PC-9 (cell line): ENCODE data around the gene SLC6A6. TPM values are rescaled to one million over a fixed set of nuclear protein-coding genes. Genes with fewer than 3 reads are reported as not detected.

Experiments
- BruUV-seq: library from RNA; stranded (reverse); fragments of 400-500 nt; replicated peaks from 2 replicates; lab custom pipeline; 2021; lab: Mats Ljungman, UMichigan
- CTCF ChIA-PET: fragments of 300-600 bp; sonication (Branson Sonifier 250); formaldehyde crosslinking; loops from one replicate; lab custom pipeline; 2022; ENCODE audit warnings: antibody characterized with exemption; lab: Charles Lee
- POLR2A ChIA-PET: fragments of 300-600 bp; sonication (Branson Sonifier 250); formaldehyde crosslinking; loops from one replicate; lab custom pipeline; 2022; ENCODE audit warnings: antibody characterized with exemption; ENCODE audit not compliant: unreplicated experiment; lab: Charles Lee
- DNase-seq, 2 experiments: peaks; one replicate each; pipeline versions ENCODE4 v3.0.0 to v3.0.0-alpha.2; 2015 to 2022; ENCODE audit warnings: mixed read lengths in 1 of 2
- H2AFZ ChIP-seq: fragments of 200-600 bp; sonication (generic); 2 replicates; pipeline ENCODE4 v1.8.1; 2017; ENCODE audit warnings: antibody characterized with exemption
- H3F3A ChIP-seq: fragments of 200-600 bp; sonication (generic); 2 replicates; pipeline ENCODE4 v1.8.1; 2017; ENCODE audit warnings: antibody characterized with exemption, mild to moderate bottlenecking, low read depth; ENCODE audit not compliant: insufficient read depth
- H3K27ac ChIP-seq: fragments of 200-600 bp; sonication (generic); 2 replicates; pipeline ENCODE4 v1.6.1; 2016; ENCODE audit warnings: mixed run types
- H3K27me3 ChIP-seq: fragments of 200-600 bp; sonication (generic); 2 replicates; pipeline ENCODE4 v1.6.1; 2016; ENCODE audit warnings: low read depth, mixed run types; ENCODE audit not compliant: insufficient read depth
- H3K36me3 ChIP-seq: fragments of 200-600 bp; sonication (generic); 2 replicates; pipeline ENCODE4 v1.6.1; 2016; ENCODE audit warnings: low read depth, mixed run types
- H3K4me1 ChIP-seq: fragments of 200-600 bp; sonication (generic); replicated peaks from 2 replicates; pipeline ENCODE4 v1.6.1; 2016; ENCODE audit warnings: mixed run types; ENCODE audit not compliant: insufficient read depth
- H3K4me2 ChIP-seq: fragments of 200-600 bp; sonication (generic); 2 replicates; pipeline ENCODE4 v1.6.1; 2017; ENCODE audit warnings: mixed run types
- H3K4me3 ChIP-seq: fragments of 200-600 bp; sonication (generic); 2 replicates; pipeline ENCODE4 v1.6.1; 2016; ENCODE audit warnings: mixed run types
- H3K79me2 ChIP-seq: fragments of 200-600 bp; sonication (generic); 2 replicates; pipeline ENCODE4 v1.6.1; 2017; ENCODE audit warnings: low read depth, mixed run types
- H3K9me2 ChIP-seq: fragments of 200-600 bp; sonication (generic); 2 replicates; pipeline ENCODE4 v1.8.1; 2017; ENCODE audit warnings: mild to moderate bottlenecking; ENCODE audit not compliant: insufficient read depth
- H3K9me3 ChIP-seq: fragments of 200-600 bp; sonication (generic); 2 replicates; pipeline ENCODE4 v1.8.1; 2016; ENCODE audit warnings: low read depth; ENCODE audit not compliant: insufficient read depth
- H4K20me1 ChIP-seq: fragments of 200-600 bp; sonication (generic); 2 replicates; pipeline ENCODE4 v1.8.1; 2017; ENCODE audit not compliant: insufficient read depth
- CTCF ChIP-seq: fragments of 200-600 bp; sonication (generic); conservative IDR thresholded peaks from 2 replicates; pipeline ENCODE4 v1.6.1; 2017; ENCODE audit warnings: mixed run types, antibody characterized with exemption, mild to moderate bottlenecking, moderate library complexity
- EZH2 ChIP-seq: fragments of 200-600 bp; sonication (generic); IDR thresholded peaks from 2 replicates; pipeline ENCODE4 v1.8.0; 2017; ENCODE audit warnings: antibody characterized with exemption, low read depth
- intact Hi-C: fragments of 100-400 bp; cut with micrococcal nuclease; formaldehyde crosslinking; loops from one replicate; pipeline ENCODE4 v1.10.0; 2022; ENCODE audit not compliant: unreplicated experiment
- total RNA-seq: library from RNA; stranded (reverse); gene quantifications from 2 replicates; pipeline ENCODE4 v1.2.3, GENCODE V29; 2021

SLC6A6 gene
- total RNA-seq, 1 experiment from 2014 or later: 122 TPM

GRCh38 chr3:14411988-14412387 is 9.6 kb downstream of the SLC6A6 start:
- CTCF ChIA-PET: no interaction called here
- Histone ChIP-seq H3K27me3 (no peaks in the 10 kb centered on the region), H3K4me3 (no peak overlapping the region), H3F3A (peaks cover 54% of the 10 kb centered on the region), H3K4me2 (peak overlapping the region; percentile 45), H3K9me2 (no peaks in the 10 kb centered on the region), H3K27ac (peak overlapping the region; percentile 99), H3K4me1 (peaks cover 96% of the 10 kb centered on the region), H3K36me3 (peaks cover 28% of the 10 kb centered on the region; the same call in 1 of the 2 replicates), H3K9me3 (no peaks in the 10 kb centered on the region), H3K79me2 (peaks cover 90% of the 10 kb centered on the region), H2AFZ (no peak overlapping the region), H4K20me1 (no peaks in the 10 kb centered on the region)
- POLR2A ChIA-PET: interaction anchor here (0.7 to 1.4 kb wide), 2 partner anchors 9 to 43 kb away, joined by 4 to 7 read pairs; partner anchors contain the start of gene SLC6A6
- TF ChIP-seq EZH2: no peak
- no peak for TF ChIP-seq CTCF
- no peak for DNase-seq
- intact Hi-C loops: loop anchor here (2.0 kb wide), 1 partner anchor 187 kb away; no protein-coding TSS in a partner anchor
- no TSS peak for BruUV-seq

GRCh38 chr3:14412831-14413380 is 10.5 kb downstream of the SLC6A6 start:
- Histone ChIP-seq H3K9me3 (no peaks in the 10 kb centered on the region), H3K36me3 (peaks cover 29% of the 10 kb centered on the region; the same call in 1 of the 2 replicates), H3K4me1 (peaks cover 91% of the 10 kb centered on the region), H3K79me2 (peaks cover 85% of the 10 kb centered on the region), H2AFZ (no peak overlapping the region), H3F3A (peaks cover 54% of the 10 kb centered on the region), H4K20me1 (no peaks in the 10 kb centered on the region), H3K4me3 (no peak overlapping the region), H3K9me2 (no peaks in the 10 kb centered on the region), H3K4me2 (peak overlapping the region; percentile 45), H3K27ac (peak overlapping the region; percentile 99), H3K27me3 (no peaks in the 10 kb centered on the region)
- ChIA-PET POLR2A (no interaction called here), CTCF (no interaction called here)
- BruUV-seq: no TSS peak
- no peak for TF ChIP-seq EZH2
- TF ChIP-seq CTCF: no peak
- DNase-seq: no peak
- intact Hi-C loops: loop anchor here (1.0 kb wide), 1 partner anchor 152 kb away; no protein-coding TSS in a partner anchor

- Histone ChIP-seq H3K9me3 (no peaks in the 10 kb centered on the region), H3K4me3 (no peak overlapping the region), H3K36me3 (peaks cover 32% of the 10 kb centered on the region; the same call in 1 of the 2 replicates), H3K9me2 (no peaks in the 10 kb centered on the region), H3K4me1 (peaks cover 85% of the 10 kb centered on the region), H3K27me3 (no peaks in the 10 kb centered on the region), H2AFZ (no peak overlapping the region), H4K20me1 (no peaks in the 10 kb centered on the region), H3K4me2 (peak overlapping the region; percentile 45), H3F3A (peaks cover 54% of the 10 kb centered on the region), H3K27ac (peak overlapping the region; percentile 99), H3K79me2 (peaks cover 85% of the 10 kb centered on the region)
- no TSS peak for BruUV-seq
- intact Hi-C loops: loop anchor here (1.0 kb wide), 1 partner anchor 152 kb away; no protein-coding TSS in a partner anchor
- ChIA-PET CTCF (no interaction called here), POLR2A (no interaction called here)
- peak; percentile 54 to 56 for DNase-seq
- TF ChIP-seq EZH2 (no peak), CTCF (no peak)
These were observed 11.1 kb downstream of the SLC6A6 start for GRCh38 chr3:14413381-14414071.
